ENCODE data around the gene ANKMY1. TPM values are rescaled to one million over a fixed set of nuclear protein-coding genes. Genes with fewer than 3 reads are reported as not detected.

Gene ANKMY1
- total and polyA plus RNA-seq, 2 experiments from 2014 or later = 2.3 to 8.9 TPM

- no peak overlapping the region for H3K27ac Mint-ChIP-seq
- peaks cover 4% of the 10 kb centered on the region for H3K27me3 Mint-ChIP-seq (ENCODE audit: insufficient read depth, low read depth, poor library complexity)
- no peak overlapping the region for H3K4me2 ChIP-seq
- 0 out of 2 replicates have a peak, but pooled peaks cover 5% of the 10 kb centered on the region for H3F3A ChIP-seq (replicated peaks; ENCODE audit: low read depth)
- TF ChIP-seq JUNB (IDR thresholded peaks at IDR 0.05; ENCODE audit: unreplicated experiment) (no peak), CTCF (conservative IDR thresholded peaks at IDR 0.05; ENCODE audit: low read depth in 2 of 2) (no peak), REST (IDR thresholded peaks at IDR 0.05; ENCODE audit: unreplicated experiment) (no peak), CREB1 (CRISPR knock-in tag; IDR thresholded peaks at IDR 0.05; ENCODE audit: low read depth) (no peak), NANOG (IDR thresholded peaks at IDR 0.05; ENCODE audit: borderline replicate concordance) (no peak), ZNF114 (CRISPR knock-in tag; IDR thresholded peaks at IDR 0.05) (no peak), POLR2AphosphoS5 (IDR thresholded peaks at IDR 0.05; ENCODE audit: low read depth) (no peak), EZH2 (IDR thresholded peaks at IDR 0.05; ENCODE audit: low read depth, unreplicated experiment) (no peak), ZNF462 (CRISPR knock-in tag; IDR thresholded peaks at IDR 0.05) (no peak), ZNF331 (CRISPR knock-in tag; IDR thresholded peaks at IDR 0.05; ENCODE audit: low read depth) (no peak), STAT1 (IDR thresholded peaks at IDR 0.05; ENCODE audit: unreplicated experiment) (no peak), ETS1 (IDR thresholded peaks at IDR 0.05) (no peak), EZH2phosphoT487 (IDR thresholded peaks at IDR 0.05; ENCODE audit: unreplicated experiment) (no peak)
- no peaks in the 10 kb centered on the region for H3K36me3 ChIP-seq (ENCODE audit: insufficient read depth)
- peaks cover 16% of the 10 kb centered on the region; the same call in 1 of the 2 replicates for H3K4me1 ChIP-seq (ENCODE audit: insufficient read depth)
- ATAC-seq (no peak), DNase-seq (ENCODE audit: low spot score) (no peak)
- no peak overlapping the region for H3K27ac ChIP-seq (ENCODE audit: low read depth)
- H3K27me3 ChIP-seq (ENCODE audit: insufficient read depth) = peaks cover 5% of the 10 kb centered on the region; the same call in 1 of the 2 replicates
- H3K4me3 Mint-ChIP-seq = no peak overlapping the region
- no peaks in the 10 kb centered on the region for H3K9me3 Mint-ChIP-seq
- no peak overlapping the region for H3K4me3 ChIP-seq
- peaks cover 3% of the 10 kb centered on the region; the same call in 1 of the 2 replicates for H4K20me1 ChIP-seq (replicated peaks; ENCODE audit: insufficient read depth)
- H3K79me2 ChIP-seq (replicated peaks; ENCODE audit: insufficient read depth) = no peaks in the 10 kb centered on the region
- H2AFZ ChIP-seq = no peak overlapping the region
- no peaks in the 10 kb centered on the region for H3K9me2 ChIP-seq (ENCODE audit: insufficient read depth)
- peaks cover 3% of the 10 kb centered on the region; the same call in 1 of the 3 replicates for H3K36me3 Mint-ChIP-seq (ENCODE audit: low read depth)
- peaks cover 16% of the 10 kb centered on the region for H3K4me1 Mint-ChIP-seq
Measured at GRCh38 chr2:240461471-240462072, 96.2 kb downstream of the ANKMY1 start.
